Colonic mucosa (tissue), 4 donors: Measurements from ENCODE around the gene GAMT. TPM values are rescaled to one million over a fixed set of nuclear protein-coding genes. Genes with fewer than 3 reads are reported as not detected.
"Not testable (repeated sequence)": the region's sequence is repeated elsewhere in the genome, so short reads cannot be mapped to it uniquely, and the experiment has no call there.

ENCODE experiments used
- DNase-seq: peaks from one replicate; pipeline ENCODE4 v3.0.0-alpha.2; 2020
- H3K27ac ChIP-seq: fragments of 200-600 bp; one replicate; pipeline ENCODE4 v1.8.0; 2021
- H3K27me3 ChIP-seq: fragments of 200-600 bp; one replicate; pipeline ENCODE4 v1.8.0; 2021
- H3K36me3 ChIP-seq: fragments of 200-600 bp; one replicate; pipeline ENCODE4 v1.8.0; 2021
- H3K4me1 ChIP-seq: fragments of 200-600 bp; one replicate; pipeline ENCODE4 v1.8.0; 2021; ENCODE audit warnings: mild to moderate bottlenecking
- H3K4me3 ChIP-seq: fragments of 200-600 bp; one replicate; pipeline ENCODE4 v1.8.0; 2021
- H3K9ac ChIP-seq, 2 donors: one replicate each; pipeline ENCODE4 v1.7.0; 2013; ENCODE audit warnings: control low read depth in 2 of 2, low read depth in 2 of 2, low read length in 2 of 2
- H3K9me3 ChIP-seq: fragments of 200-600 bp; one replicate; pipeline ENCODE4 v1.8.0; 2021
- intact Hi-C: fragments of 100-400 bp; cut with DNase I; formaldehyde crosslinking; loops from one replicate; pipeline ENCODE4 v1.14.1; 2022
- total RNA-seq, 2 donors: library from RNA; stranded (reverse); fragmentation: NEBNext Ultra II Directional in 1 of 2; extraction: Animal tissue kit (Norgen Biotek cat#: 25700) in 1 of 2; gene quantifications; one replicate each; pipeline ENCODE4 v1.2.1, GENCODE V29; 2021
- TF ChIP-seq, protein P1 (sequence below): fragments of 200-600 bp; IDR thresholded peaks from one replicate; pipeline ENCODE4 v1.8.0; 2022; ENCODE audit warnings: antibody characterized with exemption, mild to moderate bottlenecking
- donor health status: healthy.
- donor health status: DM: no; HTN: no; CAD: no.
- donor health status: DM: no; HTN: no; CAD: no.

Gene GAMT
- total RNA-seq, 2 donors from 2014 or later: 3.3 to 3.7 TPM

DNA sequence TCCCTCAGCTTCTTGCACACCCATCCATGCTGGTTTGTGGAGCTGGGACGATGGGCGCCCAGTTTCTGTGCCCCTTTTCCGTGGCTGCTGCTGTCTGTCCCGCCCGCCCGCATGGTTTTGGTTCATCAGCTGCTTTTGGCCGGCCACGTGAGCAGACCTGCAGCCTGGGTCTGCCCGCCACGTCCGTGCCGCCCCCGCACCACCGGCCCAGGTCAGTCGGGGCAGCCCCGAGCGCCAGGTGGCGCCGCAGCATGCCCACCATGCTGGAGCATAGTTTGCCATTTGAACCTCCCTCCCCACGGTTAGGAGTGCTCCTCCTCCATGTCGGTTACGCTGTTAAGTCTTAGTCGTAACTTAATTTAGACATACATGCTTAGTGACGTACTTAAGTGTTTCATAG is 21.6 kb upstream of the GAMT start:
- Histone ChIP-seq H3K27ac (no peak overlapping the region), H3K36me3 (peaks cover 23% of the 10 kb centered on the region), H3K4me3 (no peak overlapping the region), H3K27me3 (no peaks in the 10 kb centered on the region), H3K4me1 (no peaks in the 10 kb centered on the region), H3K9me3 (no peaks in the 10 kb centered on the region), H3K9ac (no peak overlapping the region)
- TF ChIP-seq, protein P1, sequence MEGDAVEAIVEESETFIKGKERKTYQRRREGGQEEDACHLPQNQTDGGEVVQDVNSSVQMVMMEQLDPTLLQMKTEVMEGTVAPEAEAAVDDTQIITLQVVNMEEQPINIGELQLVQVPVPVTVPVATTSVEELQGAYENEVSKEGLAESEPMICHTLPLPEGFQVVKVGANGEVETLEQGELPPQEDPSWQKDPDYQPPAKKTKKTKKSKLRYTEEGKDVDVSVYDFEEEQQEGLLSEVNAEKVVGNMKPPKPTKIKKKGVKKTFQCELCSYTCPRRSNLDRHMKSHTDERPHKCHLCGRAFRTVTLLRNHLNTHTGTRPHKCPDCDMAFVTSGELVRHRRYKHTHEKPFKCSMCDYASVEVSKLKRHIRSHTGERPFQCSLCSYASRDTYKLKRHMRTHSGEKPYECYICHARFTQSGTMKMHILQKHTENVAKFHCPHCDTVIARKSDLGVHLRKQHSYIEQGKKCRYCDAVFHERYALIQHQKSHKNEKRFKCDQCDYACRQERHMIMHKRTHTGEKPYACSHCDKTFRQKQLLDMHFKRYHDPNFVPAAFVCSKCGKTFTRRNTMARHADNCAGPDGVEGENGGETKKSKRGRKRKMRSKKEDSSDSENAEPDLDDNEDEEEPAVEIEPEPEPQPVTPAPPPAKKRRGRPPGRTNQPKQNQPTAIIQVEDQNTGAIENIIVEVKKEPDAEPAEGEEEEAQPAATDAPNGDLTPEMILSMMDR: no peak
- no peak for DNase-seq
- intact Hi-C loops: no loop called here

DNA sequence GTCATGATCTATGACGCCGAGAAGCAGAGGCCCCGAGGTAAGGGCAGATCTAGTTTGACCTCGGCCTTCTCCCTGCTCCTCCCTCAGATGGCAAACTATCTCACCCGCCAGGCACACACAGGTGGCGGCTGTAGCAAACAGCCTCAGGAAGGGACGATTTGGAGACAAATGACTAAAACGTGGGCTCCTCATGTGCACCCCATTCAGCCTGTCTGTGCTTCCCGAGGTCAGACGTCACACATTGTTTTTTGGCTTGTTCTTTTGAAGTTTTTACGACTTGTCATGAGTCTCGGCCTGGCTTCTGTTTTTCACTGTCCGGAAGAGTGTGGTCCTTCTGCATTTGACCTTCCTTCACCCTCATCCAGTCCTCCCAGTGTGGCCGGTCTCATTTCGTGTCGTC is 21.0 kb upstream of the GAMT start:
- TF ChIP-seq, protein P1: no peak
- H3K27ac ChIP-seq: no peak overlapping the region
- no peaks in the 10 kb centered on the region for H3K27me3 ChIP-seq
- no peak overlapping the region for H3K9ac ChIP-seq
- no peak for DNase-seq
- intact Hi-C loops: no loop called here
- H3K4me3 ChIP-seq: no peak overlapping the region
- no peaks in the 10 kb centered on the region for H3K4me1 ChIP-seq
- H3K9me3 ChIP-seq: no peaks in the 10 kb centered on the region
- peaks cover 23% of the 10 kb centered on the region for H3K36me3 ChIP-seq

DNA sequence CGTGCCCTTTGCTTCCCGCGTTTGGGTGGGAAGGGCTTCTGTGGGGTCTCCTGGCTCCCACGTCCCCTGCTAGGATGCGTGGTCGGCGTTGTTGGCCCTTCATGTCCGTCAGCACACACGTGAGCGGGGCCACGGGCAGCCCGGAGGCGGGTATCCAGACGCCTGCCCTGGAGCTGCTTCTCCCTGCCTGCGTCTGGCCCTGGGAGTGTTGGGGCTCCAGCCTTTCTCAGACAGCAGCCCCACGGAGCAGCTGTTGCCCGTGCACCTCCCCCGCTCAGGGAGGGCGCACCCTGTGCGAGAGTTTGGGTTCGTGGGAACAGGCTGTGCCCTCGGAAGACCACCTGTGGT is 20.6 kb upstream of the GAMT start:
- Histone ChIP-seq H3K27me3 (no peaks in the 10 kb centered on the region), H3K4me3 (no peak overlapping the region), H3K4me1 (no peaks in the 10 kb centered on the region), H3K27ac (no peak overlapping the region), H3K36me3 (peaks cover 23% of the 10 kb centered on the region), H3K9ac (no peak overlapping the region), H3K9me3 (no peaks in the 10 kb centered on the region)
- intact Hi-C loops: no loop called here
- DNase-seq: no peak
- TF ChIP-seq, protein P1: no peak

DNA sequence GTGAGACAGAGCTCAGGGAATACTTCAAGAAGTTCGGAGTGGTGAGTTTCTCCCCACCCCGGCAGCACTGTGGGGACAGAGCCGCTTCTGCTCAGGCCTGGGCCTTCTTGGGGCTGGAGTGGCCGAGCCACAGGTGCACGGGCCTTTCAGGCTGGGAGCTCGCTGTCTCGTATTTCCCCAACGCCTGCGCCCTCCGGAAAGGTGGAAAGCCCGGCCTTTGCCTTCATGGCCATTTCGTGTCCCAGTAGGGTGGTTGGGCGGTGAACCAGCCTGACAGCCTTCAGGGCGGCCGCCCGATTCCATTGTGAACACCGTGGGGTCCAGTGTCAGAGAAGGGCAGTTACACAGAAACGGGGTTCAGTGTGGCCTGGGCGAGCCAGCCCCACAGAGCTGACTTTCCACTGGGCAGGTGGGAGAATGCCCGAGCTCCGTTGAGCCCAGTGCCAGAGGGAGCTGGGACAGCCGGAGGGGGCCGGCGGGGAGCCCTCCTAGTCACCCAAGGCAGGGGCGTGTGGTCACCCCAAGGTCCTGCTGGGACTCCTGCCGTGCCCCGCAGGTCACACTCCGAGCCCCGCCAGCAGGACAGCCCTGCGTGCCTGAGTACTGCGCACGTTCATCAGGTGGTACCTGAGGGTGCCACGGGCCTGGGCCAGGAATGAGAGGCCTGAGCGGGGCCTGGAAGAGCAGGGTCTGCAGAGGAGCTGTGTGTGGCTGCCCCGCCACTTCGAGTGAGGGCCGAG is 20.0 kb upstream of the GAMT start:
- DNase-seq: no peak

DNA sequence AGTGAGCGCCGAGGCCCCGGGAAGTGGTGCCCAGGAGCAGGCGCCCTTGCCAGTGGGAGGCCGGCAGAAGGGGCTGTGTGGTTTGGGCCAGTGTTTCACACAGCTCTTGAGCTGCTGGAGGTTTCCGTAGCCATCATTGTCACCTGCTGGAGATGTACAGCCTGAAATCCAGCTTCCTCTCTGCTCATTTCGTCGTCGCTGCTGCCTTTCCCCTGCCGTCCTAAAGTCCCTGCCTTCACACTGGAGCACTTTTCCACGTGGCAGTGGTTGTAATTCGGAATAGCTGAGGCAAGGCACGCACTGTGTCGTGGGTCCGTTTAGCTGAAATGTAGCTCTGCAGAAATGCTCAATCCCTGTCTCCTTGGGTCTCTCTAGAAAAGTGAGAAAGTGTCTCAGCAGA is 19.2 kb upstream of the GAMT start:
- TF ChIP-seq, protein P1: no peak

More for the DNA sequence above, 20.0 kb upstream of the GAMT start:
- H3K27me3 ChIP-seq: no peaks in the 10 kb centered on the region
- H3K9ac ChIP-seq: no peak overlapping the region
- H3K36me3 ChIP-seq: peaks cover 23% of the 10 kb centered on the region
- peaks cover 4% of the 10 kb centered on the region for H3K4me1 ChIP-seq
- H3K27ac ChIP-seq: no peak overlapping the region
- H3K4me3 ChIP-seq: no peak overlapping the region
- TF ChIP-seq, protein P1: no peak
- H3K9me3 ChIP-seq: no peaks in the 10 kb centered on the region
- intact Hi-C loops: no loop called here

DNA sequence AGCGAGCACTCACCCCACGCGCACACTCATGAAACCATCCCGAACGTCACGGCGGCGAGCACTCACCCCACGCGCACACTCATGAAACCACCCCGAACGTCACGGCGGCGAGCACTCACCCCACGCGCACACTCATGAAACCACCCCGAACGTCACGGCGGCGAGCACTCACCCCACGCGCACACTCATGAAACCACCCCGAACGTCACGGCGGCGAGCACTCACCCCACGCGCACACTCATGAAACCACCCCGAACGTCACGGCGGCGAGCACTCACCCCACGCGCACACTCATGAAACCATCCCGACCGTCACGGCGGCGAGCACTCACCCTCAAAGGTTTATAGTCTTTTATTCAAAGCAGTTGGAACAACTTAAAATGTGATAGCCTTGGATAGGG is 18.7 kb upstream of the GAMT start:
- peaks cover 10% of the 10 kb centered on the region for H3K36me3 ChIP-seq
- intact Hi-C loops, DNase-seq: not testable (repeated sequence)

More for the DNA sequence above, 19.2 kb upstream of the GAMT start:
- Histone ChIP-seq H3K9ac (no peak overlapping the region), H3K36me3 (peaks cover 15% of the 10 kb centered on the region), H3K27ac (no peak overlapping the region), H3K4me1 (peaks cover 12% of the 10 kb centered on the region), H3K4me3 (no peak overlapping the region), H3K27me3 (no peaks in the 10 kb centered on the region), H3K9me3 (no peaks in the 10 kb centered on the region)
- intact Hi-C loops: no loop called here
- DNase-seq: no peak

More for the DNA sequence above, 18.7 kb upstream of the GAMT start:
- not testable (repeated sequence) for H3K27me3 ChIP-seq, H3K4me3 ChIP-seq, H3K9ac ChIP-seq, H3K9me3 ChIP-seq, H3K27ac ChIP-seq
- peaks cover 14% of the 10 kb centered on the region for H3K4me1 ChIP-seq
